Glutamatergic neuron (in vitro differentiated cells): ENCODE measurements around the gene XIRP1. TPM values are rescaled to one million over a fixed set of nuclear protein-coding genes. Genes with fewer than 3 reads are reported as not detected.
"Not testable (repeated sequence)": the region's sequence is repeated elsewhere in the genome, so short reads cannot be mapped to it uniquely, and the experiment has no call there.

Source experiments
- DNase-seq: peaks from one replicate; pipeline ENCODE4 v3.0.0; 2022
- H3K27ac Mint-ChIP-seq: one replicate; pipeline ENCODE4 v1.8.0; 2020; ENCODE audit warnings: mild to moderate bottlenecking, mixed read lengths, inconsistent platforms; ENCODE audit not compliant: unreplicated experiment
- H3K27me3 Mint-ChIP-seq: one replicate; pipeline ENCODE4 v1.8.0; 2020; ENCODE audit warnings: mild to moderate bottlenecking, moderate library complexity, mixed read lengths, inconsistent platforms; ENCODE audit not compliant: unreplicated experiment
- H3K36me3 Mint-ChIP-seq: one replicate; pipeline ENCODE4 v1.8.0; 2020; ENCODE audit warnings: mild to moderate bottlenecking, mixed read lengths, inconsistent platforms; ENCODE audit not compliant: unreplicated experiment
- H3K4me1 Mint-ChIP-seq: one replicate; pipeline ENCODE4 v1.8.0; 2020; ENCODE audit warnings: mild to moderate bottlenecking, low read depth, mixed read lengths, inconsistent platforms; ENCODE audit not compliant: unreplicated experiment
- H3K4me3 Mint-ChIP-seq: one replicate; pipeline ENCODE4 v1.8.0; 2020; ENCODE audit warnings: mild to moderate bottlenecking, mixed read lengths, inconsistent platforms; ENCODE audit not compliant: unreplicated experiment
- H3K9me3 Mint-ChIP-seq: one replicate; pipeline ENCODE4 v1.8.0; 2020; ENCODE audit warnings: mild to moderate bottlenecking, moderate library complexity, mixed read lengths, inconsistent platforms; ENCODE audit not compliant: unreplicated experiment
- total RNA-seq: library from RNA; stranded (reverse); fragmentation: NEBNext Ultra II Directional; extraction: Animal tissue kit (Norgen Biotek cat#: 25700); gene quantifications from one replicate; pipeline ENCODE4 v1.2.1, GENCODE V29; 2021; ENCODE audit not compliant: unreplicated experiment
- TF ChIP-seq, protein P1 (sequence below): fragments of 200-600 bp; sonication (generic); IDR thresholded peaks from one replicate; pipeline ENCODE4 v1.5.0; 2021; ENCODE audit not compliant: partially characterized antibody, unreplicated experiment

The XIRP1 gene
- total RNA-seq, 1 donor from 2014 or later, result 0.34 TPM

DNA sequence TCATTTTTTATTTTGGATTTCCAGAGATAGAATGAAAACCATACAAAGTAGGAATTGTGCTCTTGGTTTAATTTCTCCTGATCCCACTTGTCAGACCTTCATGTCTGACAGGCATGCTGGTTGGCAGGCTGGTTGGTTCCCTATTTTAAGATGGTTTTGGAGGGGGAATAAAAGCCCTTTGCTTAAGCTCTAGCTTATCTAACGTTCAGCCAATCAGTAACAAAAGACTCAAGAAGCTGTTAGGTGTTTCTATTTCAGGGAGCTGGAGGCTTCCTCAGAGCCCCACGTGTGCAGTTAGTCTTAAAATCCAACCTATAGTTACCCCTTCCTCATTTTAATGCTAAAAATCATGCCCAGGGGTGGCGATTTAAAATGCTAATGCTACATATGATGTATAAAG is 40.5 kb upstream of the XIRP1 start:
- TF ChIP-seq, protein P1, sequence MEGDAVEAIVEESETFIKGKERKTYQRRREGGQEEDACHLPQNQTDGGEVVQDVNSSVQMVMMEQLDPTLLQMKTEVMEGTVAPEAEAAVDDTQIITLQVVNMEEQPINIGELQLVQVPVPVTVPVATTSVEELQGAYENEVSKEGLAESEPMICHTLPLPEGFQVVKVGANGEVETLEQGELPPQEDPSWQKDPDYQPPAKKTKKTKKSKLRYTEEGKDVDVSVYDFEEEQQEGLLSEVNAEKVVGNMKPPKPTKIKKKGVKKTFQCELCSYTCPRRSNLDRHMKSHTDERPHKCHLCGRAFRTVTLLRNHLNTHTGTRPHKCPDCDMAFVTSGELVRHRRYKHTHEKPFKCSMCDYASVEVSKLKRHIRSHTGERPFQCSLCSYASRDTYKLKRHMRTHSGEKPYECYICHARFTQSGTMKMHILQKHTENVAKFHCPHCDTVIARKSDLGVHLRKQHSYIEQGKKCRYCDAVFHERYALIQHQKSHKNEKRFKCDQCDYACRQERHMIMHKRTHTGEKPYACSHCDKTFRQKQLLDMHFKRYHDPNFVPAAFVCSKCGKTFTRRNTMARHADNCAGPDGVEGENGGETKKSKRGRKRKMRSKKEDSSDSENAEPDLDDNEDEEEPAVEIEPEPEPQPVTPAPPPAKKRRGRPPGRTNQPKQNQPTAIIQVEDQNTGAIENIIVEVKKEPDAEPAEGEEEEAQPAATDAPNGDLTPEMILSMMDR, result no peak
- DNase-seq, result no peak
- H3K27me3 Mint-ChIP-seq, result peaks cover 3% of the 10 kb centered on the region
- H3K4me1 Mint-ChIP-seq, result no peaks in the 10 kb centered on the region
- no peak overlapping the region for H3K27ac Mint-ChIP-seq
- no peaks in the 10 kb centered on the region for H3K36me3 Mint-ChIP-seq
- no peaks in the 10 kb centered on the region for H3K9me3 Mint-ChIP-seq
- H3K4me3 Mint-ChIP-seq, result no peak overlapping the region

DNA sequence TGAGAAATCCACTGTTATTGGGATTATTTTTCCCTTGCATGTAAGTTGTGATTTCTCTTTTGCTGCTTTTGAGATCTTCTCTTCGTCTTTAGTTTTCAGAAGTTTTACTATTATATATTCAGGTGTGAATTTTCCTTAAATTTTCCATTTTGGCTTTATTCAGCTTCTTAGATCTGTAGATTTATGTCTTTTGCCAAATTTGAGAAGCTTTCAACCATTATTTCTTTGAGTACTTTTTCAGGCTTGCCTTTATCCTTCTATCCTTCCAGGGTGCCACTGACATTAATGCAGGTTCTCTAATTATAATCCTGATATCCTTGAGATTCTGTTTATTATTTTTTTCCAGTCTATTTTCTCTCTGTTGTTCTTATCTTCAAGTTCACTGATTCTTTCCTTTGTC is 38.1 kb upstream of the XIRP1 start:
- peaks cover 6% of the 10 kb centered on the region for H3K36me3 Mint-ChIP-seq
- no peaks in the 10 kb centered on the region for H3K9me3 Mint-ChIP-seq
- no peak overlapping the region for H3K4me3 Mint-ChIP-seq
- DNase-seq, result no peak
- TF ChIP-seq, protein P1, result no peak
- H3K4me1 Mint-ChIP-seq, result no peaks in the 10 kb centered on the region
- no peak overlapping the region for H3K27ac Mint-ChIP-seq
- peaks cover 3% of the 10 kb centered on the region for H3K27me3 Mint-ChIP-seq

DNA sequence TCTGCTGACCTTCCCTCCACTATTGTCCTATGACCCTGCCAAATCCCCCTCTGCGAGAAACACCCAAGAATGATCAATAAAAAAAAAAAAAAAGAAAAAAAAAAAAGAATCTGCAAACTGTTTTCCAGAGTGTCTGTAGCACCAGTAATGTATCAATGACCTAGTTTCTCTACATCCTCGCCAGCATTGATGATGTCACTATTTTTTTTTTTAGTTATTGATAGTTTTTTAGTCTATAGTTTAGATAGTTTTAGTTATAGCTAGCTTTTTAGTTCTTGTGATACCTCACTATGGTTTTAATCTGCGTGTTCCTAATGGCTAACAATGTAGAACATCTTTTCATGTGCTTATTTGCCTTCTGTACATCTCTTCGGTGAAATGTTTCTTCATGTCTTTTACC is 36.1 kb upstream of the XIRP1 start:
- no peak overlapping the region for H3K4me3 Mint-ChIP-seq
- H3K4me1 Mint-ChIP-seq, result no peaks in the 10 kb centered on the region
- H3K9me3 Mint-ChIP-seq, result no peaks in the 10 kb centered on the region
- H3K27me3 Mint-ChIP-seq, result no peaks in the 10 kb centered on the region
- TF ChIP-seq, protein P1, result no peak
- H3K36me3 Mint-ChIP-seq, result peaks cover 8% of the 10 kb centered on the region
- H3K27ac Mint-ChIP-seq, result peak overlapping the region; percentile 81
- DNase-seq, result no peak

DNA sequence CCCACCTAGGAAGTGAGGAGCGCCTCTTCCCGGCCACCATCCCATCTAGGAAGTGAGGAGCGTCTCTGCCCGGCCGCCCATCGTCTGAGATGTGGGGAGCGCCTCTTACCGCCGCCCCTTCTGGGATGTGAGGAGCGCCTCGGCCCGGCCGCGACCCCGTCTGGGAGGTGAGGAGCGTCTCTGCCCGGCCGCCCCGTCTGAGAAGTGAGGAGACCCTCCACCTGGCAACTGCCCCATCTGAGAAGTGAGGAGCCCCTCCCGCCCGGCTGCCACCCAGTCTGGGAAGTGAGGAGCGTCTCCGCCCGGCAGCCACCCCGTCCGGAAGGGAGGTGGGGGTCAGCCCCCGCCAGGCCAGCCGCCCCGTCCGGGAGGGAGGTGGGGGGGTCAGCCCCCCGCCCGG is 35.2 kb upstream of the XIRP1 start:
- not testable (repeated sequence) for H3K4me3 Mint-ChIP-seq, DNase-seq, H3K9me3 Mint-ChIP-seq, H3K36me3 Mint-ChIP-seq, H3K4me1 Mint-ChIP-seq, H3K27me3 Mint-ChIP-seq, H3K27ac Mint-ChIP-seq

DNA sequence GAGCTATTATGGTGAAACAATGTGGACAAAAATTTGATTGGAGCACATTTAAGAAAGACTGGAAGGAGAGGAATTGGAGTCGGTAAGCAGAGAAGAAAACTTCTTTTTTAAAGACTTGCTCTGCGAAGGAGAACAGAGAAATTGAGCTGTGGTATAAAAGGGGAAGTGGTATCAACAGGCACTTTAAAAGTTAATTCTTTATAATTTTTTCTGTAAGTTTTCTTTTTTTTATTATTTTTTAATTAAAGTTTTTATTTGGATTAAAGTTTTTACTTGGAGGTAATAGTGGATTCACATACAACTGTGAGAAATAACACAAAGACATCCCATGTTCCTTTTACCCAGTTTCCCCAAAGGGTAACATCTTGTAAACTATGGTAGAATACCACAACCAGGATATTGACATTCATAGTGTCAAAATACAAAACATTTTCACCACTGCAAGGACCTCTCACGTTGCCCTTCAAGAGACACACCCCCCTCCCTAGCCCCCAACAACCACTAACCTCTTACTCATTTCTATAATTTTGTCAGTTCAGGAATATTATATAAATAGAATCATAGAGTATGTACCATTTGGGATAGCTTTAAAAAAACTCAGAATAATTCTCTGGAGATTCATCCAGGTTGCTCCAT is 33.8 kb upstream of the XIRP1 start:
- peaks cover 8% of the 10 kb centered on the region for H3K36me3 Mint-ChIP-seq
- no peaks in the 10 kb centered on the region for H3K27me3 Mint-ChIP-seq
- TF ChIP-seq, protein P1, result no peak
- H3K4me1 Mint-ChIP-seq, result no peaks in the 10 kb centered on the region
- H3K4me3 Mint-ChIP-seq, result no peak overlapping the region
- no peak overlapping the region for H3K27ac Mint-ChIP-seq
- no peaks in the 10 kb centered on the region for H3K9me3 Mint-ChIP-seq
- DNase-seq, result no peak
